Mucosa of rectum (tissue), 2 donors: Measurements from ENCODE around the gene CYP19A1.

Source experiments
- H3K27ac ChIP-seq, 2 donors: one replicate each; pipeline ENCODE4 v1.7.0; 2013; ENCODE audit warnings: inconsistent platforms in 2 of 2, low read depth in 2 of 2, low read length in 2 of 2
- H3K27me3 ChIP-seq, 2 donors: one replicate each; pipeline ENCODE4 v1.7.0; 2013; ENCODE audit warnings: low read length in 2 of 2; ENCODE audit not compliant: control insufficient read depth in 2 of 2, insufficient read depth in 2 of 2
- H3K36me3 ChIP-seq, 2 donors: one replicate each; pipeline ENCODE4 v1.7.0; 2013; ENCODE audit warnings: low read length in 2 of 2; ENCODE audit not compliant: control insufficient read depth in 2 of 2, insufficient read depth in 2 of 2
- H3K4me1 ChIP-seq, 2 donors: one replicate each; pipeline ENCODE4 v1.7.0; 2013; ENCODE audit warnings: low read length in 2 of 2, mild to moderate bottlenecking in 1 of 2; ENCODE audit not compliant: control insufficient read depth in 2 of 2, insufficient read depth in 2 of 2
- H3K4me3 ChIP-seq, 2 donors: one replicate each; pipeline ENCODE4 v1.7.0; 2013; ENCODE audit warnings: low read length in 2 of 2
- H3K9ac ChIP-seq, 2 donors: one replicate each; pipeline ENCODE4 v1.7.0; 2013; ENCODE audit warnings: low read length in 2 of 2, low read depth in 1 of 2, mild to moderate bottlenecking in 1 of 2
- H3K9me3 ChIP-seq, 2 donors: one replicate each; pipeline ENCODE4 v1.7.0; 2013; ENCODE audit warnings: low read length in 2 of 2; ENCODE audit not compliant: control insufficient read depth in 2 of 2
- donor health status: healthy.
- donor health status: Normal muscosa, but diverticular disease.

Gene CYP19A1

GRCh38 chr15:51203797-51204196, 134.6 kb downstream of the CYP19A1 start:
- Histone ChIP-seq H3K9me3 (no peaks in the 10 kb centered on the region), H3K27ac (no peak overlapping the region), H3K36me3 (no peaks in the 10 kb centered on the region), H3K4me1 (no peaks in the 10 kb centered on the region), H3K4me3 (no peak overlapping the region), H3K27me3 (no peaks in the 10 kb centered on the region), H3K9ac (no peak overlapping the region)

GRCh38 chr15:51202783-51203182, 135.6 kb downstream of the CYP19A1 start:
- Histone ChIP-seq H3K36me3 (no peaks in the 10 kb centered on the region), H3K9me3 (no peaks in the 10 kb centered on the region), H3K9ac (no peak overlapping the region), H3K27me3 (no peaks in the 10 kb centered on the region), H3K4me3 (no peak overlapping the region), H3K4me1 (no peaks in the 10 kb centered on the region), H3K27ac (no peak overlapping the region)

- peaks cover 0 to 7% of the 10 kb centered on the region in 2 donors for H3K27me3 ChIP-seq
- H3K27ac ChIP-seq, result no peak overlapping the region
- H3K4me3 ChIP-seq, result no peak overlapping the region
- no peak overlapping the region for H3K9ac ChIP-seq
- no peaks in the 10 kb centered on the region for H3K9me3 ChIP-seq
- H3K4me1 ChIP-seq, result no peaks in the 10 kb centered on the region
- no peaks in the 10 kb centered on the region for H3K36me3 ChIP-seq
Observed at GRCh38 chr15:51201581-51201980, 136.8 kb downstream of the CYP19A1 start.

GRCh38 chr15:51200792-51201191, 137.6 kb downstream of the CYP19A1 start:
- Histone ChIP-seq H3K4me3 (no peak overlapping the region), H3K27me3 (peaks cover 0 to 7% of the 10 kb centered on the region in 2 donors), H3K36me3 (no peaks in the 10 kb centered on the region), H3K4me1 (no peaks in the 10 kb centered on the region), H3K27ac (no peak overlapping the region), H3K9me3 (no peaks in the 10 kb centered on the region), H3K9ac (no peak overlapping the region)

- H3K4me1 ChIP-seq, result no peaks in the 10 kb centered on the region
- no peaks in the 10 kb centered on the region for H3K9me3 ChIP-seq
- H3K9ac ChIP-seq, result no peak overlapping the region
Observed at GRCh38 chr15:51199541-51199940, 138.9 kb downstream of the CYP19A1 start.

GRCh38 chr15:51198701-51199232, 139.6 kb downstream of the CYP19A1 start:
- Histone ChIP-seq H3K9ac (no peak overlapping the region), H3K4me1 (no peaks in the 10 kb centered on the region), H3K9me3 (no peaks in the 10 kb centered on the region), H3K27ac (no peak overlapping the region), H3K27me3 (peaks cover 0 to 7% of the 10 kb centered on the region in 2 donors), H3K4me3 (no peak overlapping the region), H3K36me3 (no peaks in the 10 kb centered on the region)

More at GRCh38 chr15:51199541-51199940, 138.9 kb downstream of the CYP19A1 start:
- Histone ChIP-seq H3K36me3 (no peaks in the 10 kb centered on the region), H3K27me3 (peaks cover 0 to 7% of the 10 kb centered on the region in 2 donors), H3K4me3 (no peak overlapping the region), H3K27ac (no peak overlapping the region)

GRCh38 chr15:51195459-51195858, 142.9 kb downstream of the CYP19A1 start:
- Histone ChIP-seq H3K36me3 (no peaks in the 10 kb centered on the region), H3K27ac (no peak overlapping the region), H3K9me3 (no peaks in the 10 kb centered on the region), H3K27me3 (peaks cover 7 to 9% of the 10 kb centered on the region in 2 donors), H3K4me3 (no peak overlapping the region), H3K9ac (no peak overlapping the region), H3K4me1 (peaks cover 0 to under 1% of the 10 kb centered on the region in 2 donors)

- peaks cover 0 to 4% of the 10 kb centered on the region in 2 donors for H3K4me1 ChIP-seq
- no peaks in the 10 kb centered on the region for H3K9me3 ChIP-seq
- no peak overlapping the region for H3K4me3 ChIP-seq
- no peaks in the 10 kb centered on the region for H3K36me3 ChIP-seq
- no peak overlapping the region for H3K9ac ChIP-seq
- no peak overlapping the region for H3K27ac ChIP-seq
- peaks cover 7 to 9% of the 10 kb centered on the region in 2 donors for H3K27me3 ChIP-seq
Observed at GRCh38 chr15:51193979-51194378, 144.4 kb downstream of the CYP19A1 start.

- H3K9ac ChIP-seq, result no peak overlapping the region
- H3K27ac ChIP-seq, result no peak overlapping the region
- H3K4me3 ChIP-seq, result no peak overlapping the region
- H3K4me1 ChIP-seq, result peaks cover 0 to 4% of the 10 kb centered on the region in 2 donors
- H3K36me3 ChIP-seq, result no peaks in the 10 kb centered on the region
- H3K9me3 ChIP-seq, result no peaks in the 10 kb centered on the region
- H3K27me3 ChIP-seq, result peaks cover 7 to 9% of the 10 kb centered on the region in 2 donors
Observed at GRCh38 chr15:51193526-51193925, 144.9 kb downstream of the CYP19A1 start.

GRCh38 chr15:51192521-51193280, 145.7 kb downstream of the CYP19A1 start:
- H3K9me3 ChIP-seq, result no peaks in the 10 kb centered on the region
- no peak overlapping the region for H3K9ac ChIP-seq
- H3K36me3 ChIP-seq, result no peaks in the 10 kb centered on the region
- no peak overlapping the region for H3K4me3 ChIP-seq
- H3K27me3 ChIP-seq, result peaks cover 7 to 9% of the 10 kb centered on the region in 2 donors
- H3K27ac ChIP-seq, result no peak overlapping the region
- H3K4me1 ChIP-seq, result peaks cover 0 to 4% of the 10 kb centered on the region in 2 donors
